CD4-positive, CD25-positive, alpha-beta regulatory T cell (primary cell): ENCODE measurements around the gene DDRGK1. TPM values are rescaled to one million over a fixed set of nuclear protein-coding genes. Genes with fewer than 3 reads are reported as not detected.
A peak's percentile ranks its signal among the peaks of the same experiment; 100 is the strongest.

ENCODE experiments used
- ATAC-seq, 2 donors: fragments of 150-1000 bp; cut with Tn5 transposase; one replicate each; pipeline ENCODE4 v1.10.0; 2021; ENCODE audit warnings: low read depth in 2 of 2, moderate number of reproducible peaks in 2 of 2, moderate library complexity in 1 of 2
- DNase-seq, 3 donors: peaks; one replicate each; pipeline versions ENCODE4 v3.0.0 to v3.0.0-alpha.2; 2012 to 2022; ENCODE audit warnings: mixed read lengths in 1 of 3
- H3K27ac ChIP-seq: one replicate; pipeline ENCODE4 v1.7.0; 2013; ENCODE audit warnings: mild to moderate bottlenecking, low read length; ENCODE audit not compliant: insufficient read depth, poor library complexity, severe bottlenecking
- H3K27me3 ChIP-seq: one replicate; pipeline ENCODE4 v1.7.0; 2013; ENCODE audit warnings: low read length; ENCODE audit not compliant: control insufficient read depth, insufficient read depth
- H3K36me3 ChIP-seq: one replicate; pipeline ENCODE4 v1.7.0; 2013; ENCODE audit warnings: mild to moderate bottlenecking, low read length, moderate library complexity; ENCODE audit not compliant: control insufficient read depth, insufficient read depth
- H3K4me1 ChIP-seq: 2 replicates; pipeline ENCODE4 v1.7.0; 2013; ENCODE audit warnings: mild to moderate bottlenecking, low read length; ENCODE audit not compliant: insufficient read depth, control insufficient read depth, poor library complexity, severe bottlenecking
- H3K4me3 ChIP-seq: one replicate; pipeline ENCODE4 v1.7.0; 2013; ENCODE audit warnings: low read depth, mild to moderate bottlenecking, low read length, moderate library complexity
- H3K9me3 ChIP-seq, 2 experiments: 1 replicate in 1 of 2; 2 replicates in 1 of 2; pipeline ENCODE4 v1.7.0; 2013; ENCODE audit warnings: low read length in 2 of 2, mild to moderate bottlenecking in 1 of 2, moderate library complexity in 1 of 2; ENCODE audit not compliant: control insufficient read depth in 2 of 2
- H3K27ac Mint-ChIP-seq, 3 donors: one replicate each; pipeline ENCODE4 v1.8.0; 2020 to 2022; ENCODE audit warnings: mild to moderate bottlenecking in 3 of 3, mixed read lengths in 3 of 3, moderate library complexity in 2 of 3
- H3K27me3 Mint-ChIP-seq: one replicate; pipeline ENCODE4 v1.8.0; 2022; ENCODE audit warnings: mild to moderate bottlenecking, mixed read lengths
- H3K36me3 Mint-ChIP-seq: one replicate; pipeline ENCODE4 v1.8.0; 2020; ENCODE audit warnings: mixed read lengths
- H3K4me1 Mint-ChIP-seq, 4 donors: one replicate each; pipeline ENCODE4 v1.8.0; 2020 to 2022; ENCODE audit warnings: mixed read lengths in 4 of 4, mild to moderate bottlenecking in 1 of 4
- H3K4me3 Mint-ChIP-seq, 4 donors: one replicate each; pipeline ENCODE4 v1.8.0; 2020 to 2022; ENCODE audit warnings: mild to moderate bottlenecking in 4 of 4, mixed read lengths in 4 of 4, moderate library complexity in 3 of 4
- H3K9me3 Mint-ChIP-seq, 7 donors: one replicate each; pipeline ENCODE4 v1.8.0; 2020 to 2022; ENCODE audit warnings: mixed read lengths in 7 of 7, mild to moderate bottlenecking in 3 of 7, moderate library complexity in 2 of 7
- polyA plus RNA-seq, 4 donors: library from polyadenylated mRNA; unstranded; fragments of 300-500 nt; fragmentation: Illumina TruSeq; gene quantifications; one replicate each; pipeline ENCODE4 v1.2.3, GENCODE V29; 2021
- total RNA-seq: library from RNA; stranded (reverse); gene quantifications from one replicate; pipeline ENCODE4 v1.2.3, GENCODE V29; 2022

The DDRGK1 gene
- total and polyA plus RNA-seq, 5 donors from 2014 or later: 39.2 to 53.8 (median 45.2) TPM

DNA sequence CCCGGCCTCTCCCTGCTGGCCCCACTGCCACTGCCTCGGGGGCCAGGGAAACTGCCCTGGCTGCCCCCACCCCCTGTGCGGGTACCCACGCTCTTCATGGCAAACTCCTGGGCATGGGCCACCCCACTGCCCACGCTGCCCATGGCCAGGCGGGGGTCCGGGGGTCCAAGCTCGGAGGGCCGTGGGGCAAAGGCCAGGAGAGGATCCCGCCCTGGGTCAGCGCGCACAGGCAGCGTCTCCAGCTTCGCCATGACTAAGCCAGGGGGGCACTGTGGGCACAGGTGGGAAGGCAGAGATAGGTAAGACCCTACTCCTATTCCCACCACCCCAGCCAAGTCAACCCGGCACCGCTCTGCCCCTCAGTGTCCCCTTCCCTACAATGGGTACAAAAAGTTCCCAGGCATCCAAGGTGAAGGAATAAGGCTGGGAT is 37.6 kb downstream of the DDRGK1 start:
- no peaks in the 10 kb centered on the region for H3K36me3 Mint-ChIP-seq
- peaks cover 0 to 9% (median 0%) of the 10 kb centered on the region in 4 donors for H3K4me1 Mint-ChIP-seq
- Histone ChIP-seq H3K27ac (no peak overlapping the region), H3K4me3 (no peak overlapping the region), H3K9me3 (no peaks in the 10 kb centered on the region), H3K27me3 (peaks cover 3% of the 10 kb centered on the region), H3K36me3 (no peaks in the 10 kb centered on the region), H3K4me1 (peaks cover 7% of the 10 kb centered on the region)
- no peak overlapping the region for H3K27ac Mint-ChIP-seq
- peaks cover 44% of the 10 kb centered on the region for H3K27me3 Mint-ChIP-seq
- ATAC-seq: no peak
- H3K9me3 Mint-ChIP-seq: no peaks in the 10 kb centered on the region
- H3K4me3 Mint-ChIP-seq: peak overlapping the region in 1 of 4 donors; percentile 67
- no peak for DNase-seq

DNA sequence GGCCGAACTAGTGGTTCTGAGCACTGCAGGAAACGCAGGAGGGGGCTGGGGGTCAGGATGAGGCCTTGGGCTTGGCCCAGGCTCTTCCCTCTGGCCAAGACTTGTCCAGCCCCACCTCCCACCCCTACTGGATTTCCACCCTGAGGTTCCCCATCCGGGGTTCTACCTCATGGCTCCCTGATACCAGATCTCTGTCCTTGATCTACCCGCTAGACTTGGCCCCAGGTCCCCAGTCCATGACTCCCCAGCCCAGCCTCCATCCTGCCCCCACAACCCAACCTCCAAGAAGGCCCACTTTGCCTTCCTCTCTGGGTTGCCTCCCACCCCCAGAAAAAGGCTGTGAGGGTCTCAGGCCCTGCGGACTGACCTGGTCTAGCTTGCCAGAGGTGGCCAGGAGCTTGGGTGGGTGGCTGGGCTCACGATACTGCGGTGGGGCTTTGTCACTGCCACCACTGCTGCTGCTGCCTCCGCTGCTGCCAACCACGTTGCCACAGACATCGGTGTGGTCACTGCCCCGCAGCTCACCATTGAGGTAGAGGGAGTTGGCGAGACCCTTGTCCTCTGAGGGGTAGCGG is 38.1 kb downstream of the DDRGK1 start:
- H3K4me3 ChIP-seq: no peak overlapping the region
- Mint-ChIP-seq H3K9me3 (no peaks in the 10 kb centered on the region), H3K27ac (no peak overlapping the region), H3K27me3 (peaks cover 40% of the 10 kb centered on the region), H3K4me1 (peaks cover 0 to 9% (median 0%) of the 10 kb centered on the region in 4 donors), H3K4me3 (peak overlapping the region in 1 of 4 donors; percentile 29), H3K36me3 (no peaks in the 10 kb centered on the region)
- DNase-seq: no peak
- H3K9me3 ChIP-seq: no peaks in the 10 kb centered on the region
- ATAC-seq: no peak
- H3K27ac ChIP-seq: no peak overlapping the region
- no peaks in the 10 kb centered on the region for H3K36me3 ChIP-seq
- peaks cover 3% of the 10 kb centered on the region for H3K27me3 ChIP-seq
- H3K4me1 ChIP-seq: peaks cover 7% of the 10 kb centered on the region

DNA sequence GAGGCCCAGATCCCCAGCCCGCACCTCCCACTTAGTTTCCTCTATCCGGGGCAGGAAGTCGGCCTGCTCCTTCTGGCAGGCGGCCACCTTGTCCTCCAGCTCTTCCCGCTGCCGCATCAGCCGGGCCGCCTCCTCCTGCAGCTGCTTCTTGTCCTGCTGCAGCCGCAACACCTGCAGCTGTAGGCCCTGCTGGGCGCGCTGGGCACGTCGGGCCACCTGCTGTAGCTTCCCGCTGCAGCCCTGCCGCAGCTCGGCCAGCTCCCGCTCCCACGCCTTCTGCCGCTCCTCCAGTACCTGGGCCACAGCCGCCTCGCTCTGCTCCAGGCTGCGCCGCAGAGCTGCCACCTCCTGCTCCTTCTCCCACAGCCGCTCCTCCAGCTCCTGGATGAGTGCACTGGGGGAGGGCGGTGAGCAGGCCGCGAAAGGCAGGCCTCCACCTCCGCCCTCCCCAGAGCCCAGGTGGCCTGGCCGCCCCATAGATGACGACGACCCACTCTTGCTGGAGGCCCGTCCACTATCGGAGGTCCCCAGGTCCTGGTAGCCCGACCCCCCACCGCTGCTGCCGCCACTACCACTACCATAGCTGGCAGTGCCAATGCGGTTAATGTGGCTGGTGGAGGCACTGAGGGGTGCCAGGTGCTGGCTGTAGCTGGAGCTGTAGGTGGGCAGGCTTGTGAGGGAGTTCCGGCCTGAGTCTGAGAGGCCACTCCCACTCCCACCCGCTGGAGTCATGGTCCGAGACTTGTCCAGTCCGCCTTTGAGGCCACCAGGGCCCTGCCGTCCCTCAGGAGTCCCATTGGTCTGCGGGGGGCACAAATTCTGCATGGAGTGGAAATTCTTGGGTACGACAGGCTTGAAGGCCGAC is 38.8 kb downstream of the DDRGK1 start:
- DNase-seq (no peak), ATAC-seq (no peak)
- Mint-ChIP-seq H3K4me3 (peak overlapping the region in 2 of 4 donors; percentile 15 to 29), H3K27me3 (peaks cover 33% of the 10 kb centered on the region), H3K4me1 (peaks cover 0 to 14% (median 0%) of the 10 kb centered on the region in 4 donors), H3K36me3 (no peaks in the 10 kb centered on the region), H3K27ac (no peak overlapping the region), H3K9me3 (no peaks in the 10 kb centered on the region)
- Histone ChIP-seq H3K36me3 (no peaks in the 10 kb centered on the region), H3K4me3 (no peak overlapping the region), H3K4me1 (peaks cover 7% of the 10 kb centered on the region), H3K27ac (no peak overlapping the region), H3K9me3 (no peaks in the 10 kb centered on the region), H3K27me3 (peaks cover 3% of the 10 kb centered on the region)

DNA sequence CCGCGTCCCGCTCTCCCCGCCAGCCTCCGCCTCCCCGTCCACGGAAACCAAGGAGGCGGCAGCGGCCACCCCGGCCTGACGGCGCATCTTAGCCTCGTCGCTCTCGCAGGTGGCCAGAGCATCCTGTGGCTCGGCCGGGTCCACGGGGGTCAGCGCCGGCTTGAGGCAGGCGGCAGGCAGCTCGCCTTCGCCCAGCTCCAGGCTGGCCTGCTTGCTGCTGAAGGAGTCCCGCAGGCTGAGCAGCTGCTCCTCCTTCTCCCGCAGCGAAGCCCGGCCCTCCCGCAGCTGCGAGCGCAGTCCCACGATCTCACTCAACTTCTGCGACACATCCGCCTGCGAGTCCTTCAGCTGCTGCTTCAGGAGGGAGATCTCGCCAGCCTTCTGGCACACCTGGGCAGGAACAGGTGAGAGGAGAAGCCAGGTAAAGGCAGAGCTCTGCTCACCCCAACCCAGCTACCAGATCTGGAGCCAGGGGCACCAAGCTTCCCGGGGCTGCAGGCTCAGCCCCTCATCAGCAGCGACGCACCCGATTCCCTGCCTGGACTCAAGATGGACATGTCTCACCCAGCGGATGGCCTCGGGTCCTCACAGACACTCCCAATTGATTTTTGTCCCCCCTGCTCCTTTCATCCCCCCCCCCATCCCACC is 39.6 kb downstream of the DDRGK1 start:
- Histone ChIP-seq H3K36me3 (no peaks in the 10 kb centered on the region), H3K4me3 (no peak overlapping the region), H3K27ac (no peak overlapping the region), H3K9me3 (no peaks in the 10 kb centered on the region), H3K4me1 (peaks cover 12% of the 10 kb centered on the region), H3K27me3 (peaks cover 3% of the 10 kb centered on the region)
- peaks cover 32% of the 10 kb centered on the region for H3K27me3 Mint-ChIP-seq
- ATAC-seq: no peak
- no peak overlapping the region for H3K27ac Mint-ChIP-seq
- H3K4me3 Mint-ChIP-seq: peak overlapping the region in 1 of 4 donors; percentile 15
- no peaks in the 10 kb centered on the region for H3K9me3 Mint-ChIP-seq
- no peak for DNase-seq
- no peaks in the 10 kb centered on the region for H3K36me3 Mint-ChIP-seq
- peaks cover 0 to 15% (median under 1%) of the 10 kb centered on the region in 4 donors for H3K4me1 Mint-ChIP-seq

DNA sequence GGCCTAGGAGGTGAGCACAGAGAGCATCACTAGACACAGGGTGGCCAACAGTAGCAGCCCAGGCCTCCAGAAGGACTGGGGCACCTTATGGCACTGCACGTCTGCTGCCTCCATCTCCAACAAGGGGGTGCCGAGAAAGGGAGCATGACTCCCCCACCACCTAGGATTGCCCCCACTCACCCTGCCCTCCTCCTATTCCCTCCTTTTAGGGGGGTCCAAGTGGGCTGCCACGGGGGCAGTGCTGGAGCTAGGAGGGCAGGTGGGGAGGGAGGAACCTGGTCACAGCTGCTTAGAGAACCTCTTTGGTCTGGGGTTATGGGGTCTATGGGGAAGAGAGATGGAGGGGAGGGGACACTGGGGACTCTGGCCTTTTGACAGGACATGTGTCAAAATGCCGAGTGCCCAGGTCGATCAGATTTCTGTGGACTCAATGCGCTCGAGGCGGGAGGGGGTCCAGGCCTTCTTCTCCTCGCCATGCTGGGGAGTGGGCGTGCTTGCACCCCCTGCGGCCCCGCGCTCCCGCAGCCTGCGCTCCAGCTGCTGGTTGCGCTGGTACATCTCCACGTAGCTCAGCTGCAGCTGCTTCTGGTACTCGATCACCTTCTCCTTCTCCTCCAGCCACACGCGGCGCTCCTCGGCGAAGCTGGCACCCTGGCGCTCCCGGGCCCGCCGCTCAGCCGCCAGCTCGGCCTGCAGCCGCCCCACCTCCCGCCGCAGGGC is 40.3 kb downstream of the DDRGK1 start:
- Mint-ChIP-seq H3K36me3 (no peaks in the 10 kb centered on the region), H3K27ac (no peak overlapping the region), H3K4me1 (peaks cover 0 to 20% (median 3%) of the 10 kb centered on the region in 4 donors), H3K9me3 (no peaks in the 10 kb centered on the region), H3K4me3 (peak overlapping the region in 1 of 4 donors; percentile 75), H3K27me3 (peaks cover 28% of the 10 kb centered on the region)
- no peak for DNase-seq
- H3K27ac ChIP-seq: no peak overlapping the region
- H3K36me3 ChIP-seq: no peaks in the 10 kb centered on the region
- peaks cover 13% of the 10 kb centered on the region for H3K4me1 ChIP-seq
- H3K27me3 ChIP-seq: peaks cover 3% of the 10 kb centered on the region
- no peak overlapping the region for H3K4me3 ChIP-seq
- H3K9me3 ChIP-seq: no peaks in the 10 kb centered on the region
- ATAC-seq: no peak

DNA sequence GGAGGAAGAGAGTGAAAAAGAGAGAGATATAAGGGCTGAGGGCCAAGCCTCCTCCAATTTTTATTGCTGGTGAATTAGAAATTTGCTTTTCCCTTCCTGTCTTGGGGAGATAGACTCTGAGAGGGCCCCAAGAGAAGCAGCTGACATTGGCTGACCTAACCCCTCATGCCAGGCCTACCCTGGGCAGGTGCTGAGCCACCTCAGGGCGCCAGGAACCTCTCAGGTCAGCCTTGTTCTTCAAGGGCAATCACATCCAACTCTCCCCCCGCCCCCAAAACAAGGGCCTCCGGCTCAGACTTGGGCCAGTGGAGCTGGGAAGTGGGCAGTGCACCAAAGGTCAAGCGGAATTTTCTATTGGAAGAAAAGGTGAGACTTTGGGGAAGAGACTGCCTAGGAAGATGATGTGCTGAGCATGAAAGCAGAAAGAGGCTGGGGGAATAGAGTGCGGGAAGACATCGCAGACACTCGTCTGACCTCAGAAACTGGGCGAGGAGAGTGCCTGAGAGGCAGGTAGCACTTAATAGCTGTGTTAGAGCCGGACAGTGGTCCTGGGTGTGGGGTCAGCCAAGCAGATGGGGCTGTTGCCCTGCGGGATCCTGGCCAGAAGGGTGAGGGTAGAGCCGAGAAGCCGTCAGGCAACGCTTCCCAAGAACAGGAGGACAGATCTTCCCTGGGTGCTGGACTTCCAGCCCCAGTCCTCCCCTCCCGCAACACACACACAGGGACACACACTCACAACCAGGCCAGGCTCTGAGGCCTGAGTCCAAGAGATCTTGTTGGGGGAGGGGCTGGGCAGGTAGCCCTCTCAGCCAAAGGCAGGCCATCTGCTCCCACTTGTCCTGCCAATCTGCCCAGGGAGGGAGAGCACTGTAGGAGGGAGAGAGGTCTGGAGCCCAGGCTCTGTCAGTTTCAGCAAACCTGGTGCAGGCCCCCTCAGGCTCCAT is 41.1 kb downstream of the DDRGK1 start:
- no peaks in the 10 kb centered on the region for H3K9me3 Mint-ChIP-seq

More for the DNA sequence above, 41.1 kb downstream of the DDRGK1 start:
- DNase-seq: no peak
- Histone ChIP-seq H3K4me1 (peaks cover 20% of the 10 kb centered on the region), H3K4me3 (no peak overlapping the region), H3K27me3 (no peaks in the 10 kb centered on the region), H3K36me3 (no peaks in the 10 kb centered on the region), H3K9me3 (no peaks in the 10 kb centered on the region), H3K27ac (no peak overlapping the region)
- Mint-ChIP-seq H3K36me3 (no peaks in the 10 kb centered on the region), H3K4me3 (peak overlapping the region in 1 of 4 donors; percentile 75), H3K4me1 (peaks cover 0 to 25% (median 11%) of the 10 kb centered on the region in 4 donors), H3K27me3 (peaks cover 20% of the 10 kb centered on the region), H3K27ac (peak overlapping the region in 1 of 3 donors; percentile 67)
- ATAC-seq: no peak
